ENCODE measurements around the gene BARX1.

Gene BARX1

DNA sequence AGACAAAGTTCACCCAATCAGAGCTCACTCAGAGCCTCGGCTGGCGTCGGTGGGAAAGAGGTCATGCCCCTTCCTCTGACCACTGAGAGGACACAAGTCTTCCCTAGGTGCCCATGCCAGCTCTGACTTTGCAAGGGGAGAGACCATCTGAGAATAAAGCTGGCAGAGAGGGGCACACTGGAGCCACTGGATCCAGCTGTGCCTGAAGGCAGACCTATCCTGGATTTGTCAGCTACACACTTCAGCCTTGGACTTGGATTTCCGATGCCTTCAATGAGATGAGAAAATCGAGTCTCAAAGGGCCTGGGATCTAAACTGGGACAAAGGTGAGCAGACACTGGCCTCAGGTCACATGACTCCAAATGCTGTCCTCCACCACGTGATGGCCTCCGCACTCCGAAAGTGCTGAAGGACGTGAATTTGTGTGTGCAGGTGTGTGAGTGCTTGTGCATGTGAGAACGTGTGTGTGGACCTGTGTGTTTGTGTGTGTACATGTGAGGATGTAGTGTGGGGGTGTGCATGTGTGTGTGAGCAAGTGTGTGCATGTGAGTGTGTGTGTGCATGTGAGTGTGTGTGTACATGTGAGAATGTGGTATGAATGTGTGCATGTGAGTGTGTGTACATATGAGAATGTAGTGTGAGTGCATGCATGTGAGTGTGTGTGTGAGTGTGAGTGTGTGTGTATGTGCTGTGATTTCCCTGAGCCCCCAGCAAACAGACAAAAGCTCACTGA, 37.9 kb downstream of the BARX1 start:
- no peak for DNase-seq (ENCODE audit: low read depth, low spot score)

DNA sequence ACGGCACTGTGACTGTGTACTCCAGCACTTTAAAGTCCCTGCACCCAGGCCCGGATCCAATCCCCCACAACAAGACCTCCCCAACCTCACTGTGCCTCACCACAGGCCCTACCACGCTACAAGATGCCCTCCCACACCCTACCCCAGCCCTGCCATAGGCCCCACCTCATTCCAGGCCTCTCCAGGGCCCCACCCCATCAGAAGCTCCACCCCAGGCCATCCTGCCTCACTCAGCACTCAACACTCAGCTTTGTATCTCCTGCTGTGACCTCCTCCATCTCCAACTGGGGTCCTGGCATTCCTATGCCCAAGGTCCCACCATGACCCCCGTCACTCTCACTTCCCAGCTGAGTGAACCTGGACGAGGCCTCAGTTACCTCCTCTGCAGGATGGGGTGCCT, 38.8 kb downstream of the BARX1 start:
- no peak for DNase-seq (ENCODE audit: low read depth, low spot score)

DNA sequence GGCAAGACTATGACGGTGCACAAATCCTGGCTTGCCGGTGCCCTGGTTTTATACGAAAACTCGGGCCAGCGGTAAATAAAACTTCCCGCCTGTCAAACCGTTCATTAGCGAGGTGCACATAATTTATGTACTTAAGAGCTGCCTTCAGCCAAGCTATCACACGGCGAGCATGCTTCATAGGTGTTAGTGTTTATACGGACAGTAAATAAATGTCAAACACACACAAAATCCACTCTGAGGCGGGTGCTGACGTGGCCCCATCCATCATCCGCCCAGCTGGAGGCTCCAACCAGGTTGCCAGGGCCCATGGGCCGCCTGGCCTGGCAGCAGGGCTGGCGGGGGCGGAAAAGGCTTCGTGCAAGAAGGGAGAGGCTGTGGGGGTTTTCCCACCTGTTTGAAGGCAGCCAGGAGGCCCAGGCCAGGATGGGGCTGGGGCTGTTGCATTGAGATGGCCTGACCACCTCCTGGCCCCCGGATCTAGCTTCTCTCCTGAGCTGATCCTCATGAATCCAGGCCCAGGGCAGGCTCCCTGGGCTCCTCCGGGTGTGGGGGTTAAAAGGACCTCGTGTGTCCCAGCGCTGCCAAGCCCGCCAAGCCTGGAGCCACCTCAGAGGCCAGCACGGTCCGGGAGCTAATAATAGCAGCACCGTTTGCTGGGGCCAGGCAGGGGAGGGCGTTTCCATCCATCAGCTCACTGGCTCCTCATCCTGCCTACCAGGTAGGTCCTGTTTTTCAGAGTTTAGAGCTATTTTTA, 43.2 kb downstream of the BARX1 start:
- no peak for DNase-seq (ENCODE audit: low read depth, low spot score)

DNA sequence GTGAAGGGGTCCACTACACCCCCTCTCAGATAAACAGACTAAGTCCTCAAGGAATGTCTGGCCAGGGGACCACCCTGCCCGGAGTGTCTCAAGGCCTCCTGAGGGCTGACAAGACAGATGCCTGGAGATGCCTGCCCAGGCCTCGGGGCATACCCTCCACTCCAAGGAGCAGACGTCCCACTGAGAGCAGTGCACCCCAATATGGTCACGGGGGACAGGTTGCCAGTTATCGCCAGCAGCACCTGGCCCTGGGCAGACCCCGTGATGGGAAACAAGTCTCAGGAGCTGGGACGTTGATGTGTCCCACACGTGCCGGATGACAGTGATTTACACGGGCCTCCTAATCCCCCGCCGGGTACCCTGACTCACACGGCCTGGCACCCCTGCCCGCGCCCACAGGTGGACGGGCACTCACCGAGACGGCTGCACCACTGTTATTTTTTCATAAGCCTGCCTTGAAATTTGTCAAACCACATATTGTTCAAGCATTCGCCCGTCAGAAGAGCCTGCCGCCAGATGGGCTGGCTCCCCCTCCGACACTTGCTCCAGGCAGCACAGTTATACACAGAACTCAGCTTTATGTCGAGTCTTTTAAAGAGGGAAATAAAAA, 43.9 kb downstream of the BARX1 start:
- no peak for DNase-seq (ENCODE audit: low read depth, low spot score)

DNA sequence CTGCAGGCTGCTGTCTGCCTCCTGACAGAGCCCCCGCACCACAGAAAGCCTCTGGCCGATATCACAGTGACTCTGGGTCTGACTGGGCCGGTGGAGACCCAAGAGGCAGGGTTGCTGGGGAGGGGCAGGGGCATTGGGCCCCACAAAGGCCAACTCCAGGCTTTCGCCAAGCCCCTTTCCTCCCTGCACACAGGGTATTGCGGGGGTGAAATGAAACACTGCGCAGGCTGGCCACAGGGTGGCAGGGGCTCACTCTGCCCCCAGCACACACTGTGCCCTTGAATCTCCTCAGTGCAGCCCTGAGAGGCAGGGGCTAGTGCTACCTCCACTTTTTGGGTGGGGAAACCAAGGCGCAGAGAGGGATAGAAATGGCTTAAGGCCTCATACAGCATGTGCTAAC, 44.6 kb downstream of the BARX1 start:
- no peak for DNase-seq (ENCODE audit: low read depth, low spot score)

DNA sequence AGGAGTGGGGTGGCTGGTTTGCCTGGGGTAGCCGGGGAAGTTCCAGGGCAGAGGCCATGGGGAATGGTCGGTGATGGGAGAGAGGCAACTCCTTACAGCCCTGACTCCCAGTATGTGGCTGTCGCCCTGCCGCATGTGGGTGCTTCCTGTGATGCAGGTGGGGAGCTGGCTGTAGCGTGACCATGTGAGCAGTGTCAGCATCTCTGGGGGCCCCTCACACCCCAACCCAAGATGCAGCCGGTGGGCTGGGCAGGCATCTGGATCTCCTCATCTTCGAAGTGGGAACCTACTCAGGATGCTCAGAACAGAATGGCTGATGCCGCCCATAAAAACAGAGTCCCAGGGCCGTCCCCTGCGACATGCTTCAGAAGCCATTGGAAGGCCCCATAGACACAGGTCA, 45.0 kb downstream of the BARX1 start:
- no peak for DNase-seq (ENCODE audit: low read depth, low spot score)

DNA sequence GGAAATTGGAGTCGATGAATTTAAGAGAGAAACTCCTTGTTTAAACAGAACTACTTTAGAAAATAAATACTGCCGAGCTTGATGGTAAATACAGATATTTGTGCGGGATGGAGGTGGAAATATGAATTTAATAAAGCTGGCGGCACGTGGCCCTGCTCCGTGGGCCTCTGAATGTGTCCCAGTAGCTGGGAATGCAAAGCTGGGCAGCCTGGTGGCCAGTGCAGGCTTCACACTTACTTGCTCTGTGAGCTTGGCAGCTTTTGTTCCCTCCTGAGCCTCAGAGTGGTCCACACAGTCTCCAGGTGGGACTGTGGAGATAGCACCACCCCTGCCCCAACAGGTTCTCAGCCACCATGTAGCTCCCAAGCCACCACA, 45.9 kb downstream of the BARX1 start:
- no peak for DNase-seq (ENCODE audit: low read depth, low spot score)

DNA sequence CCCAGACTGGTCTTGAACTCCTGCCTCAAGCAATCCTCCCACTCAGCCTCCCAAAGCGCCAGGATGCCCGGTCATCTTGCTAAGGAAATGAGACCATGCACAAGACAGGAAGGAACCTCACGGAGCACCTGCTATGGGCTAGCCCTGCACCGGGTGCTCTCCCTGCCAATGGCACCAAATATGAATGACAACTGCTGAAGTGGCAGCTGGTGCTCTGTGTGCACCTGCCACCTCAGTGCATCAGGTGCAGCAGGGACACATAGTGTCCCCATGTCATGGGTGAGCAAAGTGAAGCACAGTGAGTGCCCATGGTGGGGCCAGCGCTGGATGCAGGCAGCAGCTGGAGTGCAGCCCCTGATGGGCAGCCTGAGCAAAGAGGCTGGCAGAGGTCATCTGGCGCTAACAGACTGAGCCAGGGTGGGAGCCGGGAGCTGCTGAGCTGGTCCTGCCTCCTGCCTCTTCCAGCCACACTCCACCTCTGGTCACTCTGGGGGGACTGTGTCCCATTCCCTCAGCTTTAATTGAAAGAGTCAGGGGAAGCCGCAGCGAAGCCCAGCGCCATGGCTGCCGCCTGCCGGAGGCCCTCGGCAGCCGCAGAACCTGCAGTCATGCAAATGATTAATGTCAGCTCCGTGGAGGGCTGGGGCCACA, 46.4 kb downstream of the BARX1 start:
- DNase-seq (ENCODE audit: low read depth, low spot score) = no peak

DNA sequence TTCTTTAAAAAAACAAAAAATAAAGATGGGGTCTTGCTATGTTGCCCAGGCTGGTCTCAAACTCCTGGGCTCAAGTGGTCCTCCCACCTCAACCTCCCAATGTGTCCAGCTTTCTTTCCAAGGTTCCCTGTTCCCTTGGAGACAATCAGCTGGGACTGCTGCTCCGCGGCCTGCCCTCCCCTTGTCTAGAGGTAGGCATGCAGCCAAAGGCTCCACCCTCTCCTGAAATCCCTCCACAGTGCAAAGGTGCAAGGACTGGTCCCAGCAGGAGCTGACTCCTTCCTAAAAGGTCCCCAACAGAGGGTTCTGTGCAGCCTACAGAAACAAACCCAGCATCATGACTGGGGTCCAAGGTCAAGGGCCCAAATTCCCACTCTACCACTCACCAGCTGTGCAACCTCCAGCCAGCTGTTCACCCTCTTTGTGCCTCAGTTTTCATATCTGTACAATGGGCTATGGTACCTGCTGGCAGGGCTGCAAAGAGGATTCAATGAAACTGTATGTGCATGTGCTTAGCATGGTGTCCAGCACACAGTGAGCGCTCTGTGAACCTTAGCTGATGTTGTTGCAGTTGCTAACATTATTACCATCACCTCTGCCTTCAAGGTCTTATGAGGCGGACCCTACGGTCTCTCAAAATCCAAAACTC, 47.5 kb downstream of the BARX1 start:
- no peak for DNase-seq (ENCODE audit: low read depth, low spot score)

DNA sequence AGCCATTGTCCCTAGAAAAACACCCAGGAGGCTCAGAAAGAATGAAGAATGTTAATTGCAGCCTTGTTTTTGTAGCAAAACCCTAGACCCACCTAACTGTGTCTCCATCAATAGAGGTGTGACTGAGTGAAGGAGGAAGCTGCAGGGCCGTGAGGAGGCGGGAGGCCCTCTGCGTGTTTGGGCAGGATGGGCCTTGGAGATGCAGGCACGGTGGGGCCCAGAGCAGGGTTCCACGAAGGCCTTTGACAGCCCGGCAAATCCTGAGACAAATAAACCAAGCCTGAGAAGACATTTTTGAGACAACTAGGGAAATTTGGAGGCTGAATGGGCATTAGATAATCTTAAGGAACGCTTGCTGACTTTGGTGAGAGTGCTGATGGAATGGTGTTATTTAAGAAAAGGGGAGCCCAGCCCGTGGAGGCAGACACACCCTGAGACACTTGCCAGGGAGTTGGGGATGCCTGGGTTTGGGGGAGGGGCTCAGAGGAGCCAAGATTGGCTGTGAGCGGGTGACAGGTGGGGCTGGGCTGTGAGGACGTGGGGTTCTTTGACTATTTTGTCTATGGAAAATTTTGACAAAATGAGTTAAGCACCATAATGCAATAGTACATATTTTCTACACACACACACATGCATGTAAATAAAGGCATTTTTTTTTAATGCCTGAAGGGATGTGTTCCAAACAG, 48.8 kb downstream of the BARX1 start:
- DNase-seq (ENCODE audit: low read depth, low spot score) = no peak

DNA sequence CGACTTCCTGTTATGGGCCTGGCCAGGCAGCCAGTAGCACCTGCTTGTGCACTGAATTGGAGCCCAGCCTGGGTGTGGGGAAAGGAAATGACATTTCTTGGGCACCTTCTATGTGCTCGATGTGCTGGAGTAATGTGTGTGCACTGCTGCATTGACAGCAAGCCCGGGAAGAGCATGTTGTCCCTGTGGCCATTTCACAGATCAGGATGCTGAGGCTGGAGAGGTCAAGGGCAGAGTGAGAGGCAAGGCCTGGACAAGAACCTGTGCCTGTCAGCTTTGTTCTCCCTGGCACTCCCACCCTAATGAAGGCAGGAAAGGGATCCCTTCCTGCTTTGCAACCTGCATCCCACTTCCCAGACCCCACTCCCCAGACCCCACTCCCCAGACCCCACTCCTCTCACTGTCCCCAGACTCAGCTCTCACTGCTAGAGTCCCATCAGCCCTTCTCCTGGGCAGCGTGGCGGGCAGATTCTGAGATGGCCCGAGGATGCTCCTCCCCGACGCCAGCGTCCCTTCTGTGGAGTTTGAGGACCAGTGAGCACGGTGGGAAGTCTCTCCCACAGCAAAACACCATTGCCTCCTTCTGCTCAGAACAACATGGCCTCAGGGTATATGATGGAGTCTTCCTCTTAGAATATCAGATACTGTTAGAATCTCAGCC, 49.6 kb downstream of the BARX1 start:
- DNase-seq (ENCODE audit: low read depth, low spot score) = no peak

DNA sequence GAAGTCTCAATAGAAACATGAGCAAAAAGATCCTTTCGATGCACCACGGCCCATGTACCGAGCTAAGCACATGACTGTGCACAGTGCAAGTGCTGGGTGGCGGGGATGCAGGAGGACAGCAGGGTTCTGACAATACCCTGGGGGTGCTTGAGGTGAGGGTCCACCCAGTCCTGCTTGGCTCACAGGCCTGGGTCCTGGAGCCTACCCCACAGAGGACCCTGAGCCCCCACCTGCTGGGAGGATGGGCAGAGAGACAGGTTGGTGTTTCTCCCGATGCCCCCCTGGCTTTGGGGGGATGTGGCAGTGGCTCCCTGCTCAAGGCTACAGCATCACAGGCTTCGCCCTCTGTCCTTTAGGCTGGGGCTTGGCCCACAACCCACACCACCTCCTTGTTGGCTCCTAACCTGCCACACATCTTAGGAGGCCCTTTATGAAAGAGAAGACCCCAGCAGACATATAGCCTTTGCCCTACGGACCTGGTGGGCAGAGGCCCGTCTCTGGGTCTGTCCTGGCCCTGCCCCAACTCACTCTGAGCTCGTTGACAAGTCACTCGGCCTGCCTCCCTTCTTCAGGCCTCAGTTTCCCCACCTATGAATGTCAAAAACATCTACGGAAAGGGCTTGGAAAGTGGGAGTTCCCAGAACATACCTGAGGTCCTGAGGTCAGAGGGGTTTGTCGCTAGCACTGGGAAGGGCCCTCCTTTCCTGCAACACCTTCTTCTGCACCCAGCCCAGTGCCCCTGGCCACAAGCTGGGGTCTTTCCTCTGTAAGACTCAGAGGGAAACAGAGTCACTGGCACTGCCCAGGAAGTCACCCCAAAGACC, 50.3 kb downstream of the BARX1 start:
- DNase-seq (ENCODE audit: low read depth, low spot score) = no peak

DNA sequence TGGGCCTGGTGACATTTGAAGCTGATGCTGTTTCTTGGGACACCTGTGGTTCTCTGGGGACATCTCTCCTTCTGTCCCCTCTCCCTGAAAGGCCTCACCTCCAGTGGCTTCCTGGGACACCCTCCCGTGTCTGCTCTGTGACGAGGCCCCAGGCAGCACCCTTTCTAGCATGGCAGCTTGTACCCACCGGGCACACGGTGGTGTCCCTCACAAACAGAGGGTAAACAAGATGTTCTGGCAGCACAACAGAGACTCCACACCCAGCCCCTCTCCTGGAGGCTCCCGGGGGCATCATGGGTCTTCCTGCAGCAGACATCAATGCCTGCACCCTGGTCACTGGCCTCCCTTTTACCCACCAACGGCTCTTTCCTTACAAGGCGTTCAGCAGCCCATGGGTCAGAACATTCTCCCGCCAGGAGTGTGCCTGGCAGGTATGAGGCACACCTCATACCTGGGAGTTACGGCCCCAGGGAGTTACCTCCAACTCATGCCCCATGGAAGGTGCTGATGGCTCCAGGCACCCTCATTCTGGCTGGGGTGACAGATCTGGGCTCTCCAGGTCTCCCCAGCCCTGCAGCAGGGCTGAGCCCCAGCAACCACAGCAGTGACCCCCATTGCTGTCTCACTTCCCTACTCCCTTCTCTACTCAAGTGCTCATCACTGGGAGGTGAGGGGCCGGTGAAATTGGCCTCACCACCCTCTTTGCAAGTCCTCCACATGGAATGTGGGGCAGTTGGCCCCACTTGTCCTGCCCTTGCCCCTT, 51.1 kb downstream of the BARX1 start:
- no peak for DNase-seq (ENCODE audit: low read depth, low spot score)

DNA sequence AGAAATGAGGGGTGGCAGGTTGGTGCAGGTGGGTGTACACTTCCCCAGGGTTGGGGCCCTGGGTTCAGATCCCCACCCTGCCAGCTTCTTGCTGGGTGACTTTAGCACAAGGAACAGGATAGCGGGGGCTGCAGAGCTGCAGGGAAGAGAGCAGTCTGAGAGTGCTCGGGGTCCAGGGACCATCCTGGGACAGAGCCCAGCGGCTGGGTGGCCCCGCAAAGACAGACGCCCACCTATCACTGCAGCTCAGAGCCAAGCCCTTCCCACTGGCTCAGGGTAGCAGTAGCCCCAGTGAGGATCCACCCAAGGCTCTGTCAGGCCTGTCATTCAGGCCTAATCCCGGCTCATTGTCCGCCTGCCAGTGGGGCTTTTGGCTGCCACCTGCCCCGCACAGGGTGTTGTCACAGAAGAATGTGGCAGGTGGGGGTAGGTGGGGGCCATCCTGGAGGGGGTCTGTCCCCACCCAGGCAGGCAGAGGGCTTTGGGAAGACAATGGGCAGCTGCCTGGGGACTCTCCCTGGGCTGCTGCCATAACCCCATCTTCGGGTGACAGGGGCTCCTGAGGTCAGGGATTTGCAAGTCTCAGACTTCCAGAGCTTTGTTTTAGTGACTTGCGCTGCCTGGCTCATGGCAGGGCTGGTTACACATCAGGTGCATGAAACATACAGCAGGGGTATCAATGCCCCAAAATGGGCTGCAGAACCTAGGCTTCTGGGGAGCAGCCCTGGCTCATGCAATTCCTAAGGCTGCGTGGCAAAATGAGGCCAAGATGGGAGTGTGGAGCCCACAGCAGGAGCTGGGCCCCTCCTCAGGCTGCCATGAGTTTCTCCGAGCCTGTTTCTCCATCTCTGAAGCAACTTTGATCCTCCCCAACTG, 52.1 kb downstream of the BARX1 start:
- DNase-seq (ENCODE audit: low read depth, low spot score) = no peak

DNA sequence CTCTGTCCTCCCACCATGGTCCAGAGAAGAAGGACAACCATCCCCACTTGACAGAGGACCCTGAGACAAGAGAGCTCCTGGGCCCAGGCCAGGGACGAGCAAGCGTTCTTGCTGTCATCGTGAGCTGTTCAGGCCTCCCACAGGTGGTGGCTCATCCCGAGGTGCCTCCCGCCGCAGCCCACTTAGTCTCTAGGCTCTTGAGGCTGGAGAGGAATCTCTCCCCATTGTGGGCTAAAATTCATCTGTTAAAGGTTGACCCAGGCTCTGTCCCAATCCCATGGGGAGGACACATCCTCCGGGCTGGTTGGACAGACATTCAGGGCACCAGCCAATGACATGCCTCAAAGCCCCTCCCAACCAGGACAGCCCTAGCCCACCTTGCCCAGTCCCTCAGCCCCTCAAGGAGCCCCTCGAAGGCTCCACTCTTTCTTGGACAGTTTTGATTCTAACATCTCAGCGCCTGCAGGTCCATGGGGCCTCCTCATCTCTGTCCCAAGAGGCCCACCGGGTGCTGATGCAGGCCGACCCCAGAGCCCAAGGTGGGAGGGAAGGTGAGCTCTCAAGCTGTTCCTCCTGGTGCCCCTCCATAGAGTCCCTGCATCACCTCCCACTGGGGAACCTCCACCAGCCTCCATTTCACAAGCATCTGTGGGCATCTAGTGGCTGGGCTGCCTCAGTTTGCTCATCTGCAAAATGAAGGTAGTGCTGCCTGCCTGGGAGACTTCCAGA, 52.9 kb downstream of the BARX1 start:
- no peak for DNase-seq (ENCODE audit: low read depth, low spot score)
